VCaP (cell line): ENCODE measurements around the gene MYO18B.

Experiments
- H3K27ac ChIP-seq: fragments of 450-650 bp; 2 replicates; pipeline ENCODE4 v1.5.1; 2017
- CTCF ChIP-seq: fragments of 450-650 bp; conservative IDR thresholded peaks from 2 replicates; pipeline ENCODE4 v1.5.1; 2017; ENCODE audit warnings: mild to moderate bottlenecking, moderate library complexity

Gene MYO18B

GRCh38 chr22:25729016-25729995, 12.7 kb upstream of the MYO18B start:
- peak overlapping the region; percentile 99 for H3K27ac ChIP-seq

GRCh38 chr22:25735650-25736049, 6.3 kb upstream of the MYO18B start:
- no peak overlapping the region for H3K27ac ChIP-seq
- TF ChIP-seq CTCF, result no peak

More at GRCh38 chr22:25729016-25729995, 12.7 kb upstream of the MYO18B start:
- no peak for TF ChIP-seq CTCF

DNA sequence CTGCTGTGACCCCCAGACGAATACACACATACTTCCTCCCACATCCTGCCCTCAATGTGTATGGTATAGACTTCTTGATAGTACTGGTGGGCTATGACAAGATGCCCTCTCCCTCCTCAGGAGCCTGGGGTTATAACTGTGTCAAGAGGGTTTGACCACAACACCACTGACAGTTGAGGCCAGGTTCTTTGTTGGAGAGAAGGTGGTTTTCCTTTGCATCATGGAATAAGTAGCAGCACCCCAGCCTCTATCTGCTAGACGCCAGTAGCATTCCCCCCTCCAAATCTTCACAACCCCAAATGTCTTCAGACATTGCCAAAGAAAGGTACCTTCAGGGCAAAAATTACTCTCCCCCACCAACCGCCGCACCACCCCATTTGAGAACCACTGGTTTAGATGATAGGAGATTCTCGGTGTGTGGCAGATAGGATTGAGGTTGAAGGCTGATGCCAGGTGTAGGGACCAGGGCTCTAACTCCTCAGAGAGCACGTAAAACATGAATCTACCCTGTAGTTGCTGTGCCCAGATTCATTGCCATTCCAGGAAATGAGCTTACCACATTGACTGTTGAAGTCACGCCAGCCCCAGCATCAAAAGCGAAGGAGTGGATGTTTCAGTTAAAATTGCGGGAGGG, 5.5 kb upstream of the MYO18B start:
- no peak overlapping the region for H3K27ac ChIP-seq
- no peak for TF ChIP-seq CTCF

GRCh38 chr22:25739659-25740344, 2.2 kb upstream of the MYO18B start:
- no peak overlapping the region for H3K27ac ChIP-seq
- no peak for TF ChIP-seq CTCF

GRCh38 chr22:25742918-25743708, 1.1 kb downstream of the MYO18B start:
- TF ChIP-seq CTCF, result no peak
- no peak overlapping the region for H3K27ac ChIP-seq

GRCh38 chr22:25744694-25745093, 2.7 kb downstream of the MYO18B start:
- no peak for TF ChIP-seq CTCF
- H3K27ac ChIP-seq, result no peak overlapping the region
